H1 (cell line): Measurements from ENCODE around the gene AGAP1. TPM values are rescaled to one million over a fixed set of nuclear protein-coding genes. Genes with fewer than 3 reads are reported as not detected.

ENCODE experiments used
- CHD1 ChIP-seq: IDR thresholded peaks from 2 replicates; pipeline ENCODE4 v1.6.1; 2012; ENCODE audit warnings: low read depth, low read length, improper control_type of control experiment
- EZH2 ChIP-seq: fragments of 200-600 bp; sonication (generic); IDR thresholded peaks from 2 replicates; pipeline ENCODE4 v1.7.1; 2012; ENCODE audit warnings: low read depth, mild to moderate bottlenecking, moderate library complexity, low read length, inconsistent platforms; ENCODE audit not compliant: severe bottlenecking
- RFX5 ChIP-seq: IDR thresholded peaks from 2 replicates; pipeline ENCODE4 v1.6.1; 2011; ENCODE audit warnings: low read depth, low read length, improper control_type of control experiment, borderline replicate concordance
- RNF2 ChIP-seq: fragments of 200-900, 300-1000 bp; sonication (generic); IDR thresholded peaks from 2 replicates; pipeline ENCODE4 v1.7.1; 2016; ENCODE audit warnings: borderline replicate concordance, low read depth, mild to moderate bottlenecking, antibody characterized with exemption, low read length; ENCODE audit not compliant: poor library complexity, severe bottlenecking; ENCODE audit errors: missing control alignments
- SIX5 ChIP-seq: IDR thresholded peaks from 2 replicates; pipeline ENCODE4 v1.6.1; 2011; ENCODE audit warnings: mild to moderate bottlenecking, low read depth, low read length
- polyA plus RNA-seq, 7 experiments: library from polyadenylated mRNA; depleted of rRNA in 3 of 7; stranded (reverse) in 5 of 7; unstranded in 2 of 7; fragments of >200 nt in 5 of 7; fragments of 200-250 nt in 2 of 7; gene quantifications; 1 replicate in 5 of 7; 2 replicates in 1 of 7; 4 replicates in 1 of 7; pipeline versions ENCODE4 v1.2.1 to v1.2.3, GENCODE V29; 2011 to 2013; ENCODE audit warnings: missing spikeins in 2 of 7, mixed read lengths in 2 of 7
- total RNA-seq: library from RNA; stranded (reverse); fragmentation: NEBNext Ultra II Directional; extraction: Animal tissue kit (Norgen Biotek cat#: 25700); gene quantifications from 2 replicates; pipeline ENCODE4 v1.2.1, GENCODE V29; 2021
- TF ChIP-seq, protein P1 (sequence below): IDR thresholded peaks from 2 replicates; pipeline ENCODE4 v1.6.1; 2012; ENCODE audit warnings: inconsistent platforms

The AGAP1 gene
- total and polyA plus RNA-seq, 2 of the 8 experiments (the other 6 are each of a cell fraction or from before 2014, with no cell fraction given): 18.1 to 39.4 TPM

DNA sequence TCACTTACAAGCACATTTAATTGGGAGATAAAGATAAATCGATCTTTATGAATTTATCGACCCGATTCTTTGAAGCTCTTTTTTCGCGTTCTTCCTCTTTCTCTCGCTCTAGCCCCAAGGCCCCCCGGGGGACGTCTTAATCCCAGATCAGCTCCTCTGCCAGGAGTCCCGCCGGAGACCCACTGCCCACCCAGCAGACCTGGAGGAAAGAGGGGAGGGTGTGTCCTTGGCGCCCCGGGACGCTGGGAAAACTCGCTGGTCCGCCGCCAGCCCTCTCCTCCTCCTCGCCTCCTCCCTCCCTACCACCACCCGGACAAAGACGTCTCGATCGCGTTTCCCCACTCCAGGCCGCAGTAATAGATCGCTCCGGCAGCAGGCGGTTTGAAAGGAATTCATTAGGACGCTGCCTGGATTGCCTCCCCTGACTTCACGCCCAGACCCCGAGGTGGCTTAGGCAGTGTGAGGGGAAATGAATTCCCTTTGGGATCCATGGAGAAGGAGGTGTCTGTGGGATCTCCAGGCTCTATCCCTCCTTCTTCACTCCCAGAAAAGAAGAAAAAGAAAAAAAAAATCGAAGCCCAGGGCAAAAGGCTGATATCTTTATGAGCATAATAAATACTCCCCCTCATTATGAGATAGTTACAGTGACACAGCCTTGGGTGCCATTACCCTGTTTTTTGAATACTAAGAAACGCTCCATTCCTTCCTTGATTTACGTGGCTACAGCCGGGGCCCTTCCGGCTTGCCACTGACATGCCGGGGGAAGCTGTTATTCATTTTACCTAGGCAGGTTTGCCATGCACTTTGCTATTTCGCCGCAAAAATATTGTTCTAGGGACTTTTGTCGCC is 676.1 kb downstream of the AGAP1 start (continued):
- TF ChIP-seq RNF2: peak; percentile 62
- peak; percentile 80 for TF ChIP-seq EZH2
- no peak for TF ChIP-seq RFX5
- TF ChIP-seq SIX5: no peak
- TF ChIP-seq, protein P1, sequence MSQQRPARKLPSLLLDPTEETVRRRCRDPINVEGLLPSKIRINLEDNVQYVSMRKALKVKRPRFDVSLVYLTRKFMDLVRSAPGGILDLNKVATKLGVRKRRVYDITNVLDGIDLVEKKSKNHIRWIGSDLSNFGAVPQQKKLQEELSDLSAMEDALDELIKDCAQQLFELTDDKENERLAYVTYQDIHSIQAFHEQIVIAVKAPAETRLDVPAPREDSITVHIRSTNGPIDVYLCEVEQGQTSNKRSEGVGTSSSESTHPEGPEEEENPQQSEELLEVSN: no peak
- TF ChIP-seq CHD1: no peak
